ENCODE data around the gene FBXO36.
"Not testable (repeated sequence)": the region's sequence is repeated elsewhere in the genome, so short reads cannot be mapped to it uniquely, and the experiment has no call there.

The FBXO36 gene

DNA sequence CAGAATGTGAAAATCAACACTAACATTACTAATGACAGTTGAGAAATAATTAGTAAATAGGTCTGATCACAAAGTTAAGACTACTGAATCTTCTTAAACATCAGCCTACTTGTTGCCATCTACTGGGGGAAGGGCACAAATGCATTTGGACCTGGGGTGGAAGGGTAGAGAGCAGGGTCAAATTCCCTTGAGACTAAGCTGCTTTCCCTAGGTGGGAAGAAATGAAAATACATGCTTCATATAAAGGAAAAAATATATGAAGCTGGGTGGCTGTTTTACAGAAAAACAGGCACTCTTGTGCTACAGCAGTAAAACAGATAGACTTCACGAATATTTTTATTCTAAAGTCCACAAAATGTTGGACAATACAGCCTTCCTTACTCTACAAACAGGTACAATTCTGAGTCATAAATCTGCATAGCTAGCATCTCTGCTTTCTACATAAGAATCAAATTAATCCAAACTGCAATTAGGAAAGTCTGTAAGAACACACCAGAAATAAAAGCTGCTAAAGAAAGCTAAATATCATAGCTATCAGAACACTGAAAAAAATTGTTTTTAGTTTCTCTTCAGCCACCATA is 11.4 kb upstream of the FBXO36 start:
- DNase-seq (ENCODE audit: low read depth): no peak

DNA sequence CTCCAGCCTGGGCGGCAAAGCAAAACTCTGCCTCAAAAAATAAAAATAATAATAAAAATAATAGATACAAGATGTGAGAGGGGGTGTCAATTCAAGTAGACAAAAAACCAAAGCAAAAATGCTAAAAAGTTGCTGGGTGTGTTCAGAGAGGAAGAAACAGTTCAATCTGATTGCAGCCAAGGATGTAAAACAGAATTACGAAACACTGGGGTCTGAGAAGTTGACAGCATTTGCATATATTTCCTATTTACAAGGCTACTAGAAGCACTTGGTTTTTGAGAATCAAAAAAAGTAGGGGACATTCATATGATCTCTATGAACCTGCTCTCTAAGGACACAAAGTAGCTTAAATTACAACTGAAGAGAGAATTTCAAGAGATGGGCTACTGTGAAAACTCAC is 8.1 kb upstream of the FBXO36 start:
- DNase-seq (ENCODE audit: low read depth): no peak

DNA sequence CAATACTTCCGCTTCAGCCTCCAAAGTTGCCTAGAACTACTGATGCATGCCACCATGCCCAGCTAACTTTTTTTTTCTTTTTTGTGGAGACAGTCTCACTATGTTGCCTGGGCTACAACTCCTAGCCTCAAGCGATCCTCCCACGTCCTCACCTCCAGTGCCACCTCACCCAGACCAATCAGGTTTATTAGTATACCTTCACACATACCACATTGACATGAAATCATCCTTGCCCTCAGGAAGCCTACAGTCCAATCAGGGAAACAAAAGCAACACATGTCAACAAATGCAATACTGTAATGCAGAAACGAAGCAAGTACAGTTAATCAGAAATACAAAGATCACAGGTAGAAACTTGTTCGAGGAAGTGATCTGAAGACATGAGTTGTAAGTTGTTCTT is 4.5 kb upstream of the FBXO36 start:
- DNase-seq (ENCODE audit: low read depth): no peak

DNA sequence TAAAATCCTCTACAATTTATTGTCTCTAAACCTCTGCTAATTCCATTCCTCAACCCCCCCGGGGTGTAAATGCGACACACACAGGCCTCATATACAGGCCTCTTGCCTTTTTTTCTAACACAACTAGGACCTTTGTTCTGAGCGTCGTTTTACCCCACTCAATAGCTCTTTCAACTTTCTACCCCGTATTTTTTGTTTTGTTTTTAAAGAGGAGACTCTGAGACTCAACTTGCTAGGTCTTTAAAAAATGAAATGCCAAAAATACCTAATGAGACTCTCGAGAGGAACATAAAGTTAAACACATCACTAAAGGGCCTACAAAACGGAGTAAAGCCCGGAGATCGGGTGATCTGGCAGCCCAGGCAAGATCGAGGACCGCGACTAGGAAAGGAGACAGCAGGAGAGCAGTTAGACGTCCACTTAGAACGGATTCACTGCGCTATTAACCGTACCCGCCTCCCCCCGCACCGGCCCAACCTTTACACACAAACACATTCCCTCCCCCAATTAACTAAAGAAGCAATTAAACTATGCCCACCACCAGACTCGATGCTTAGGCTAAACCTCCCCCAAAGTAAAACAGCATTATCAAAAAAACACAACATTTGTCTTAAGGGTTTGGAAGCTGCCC is 2.2 kb upstream of the FBXO36 start:
- no peak for DNase-seq (ENCODE audit: low read depth)

DNA sequence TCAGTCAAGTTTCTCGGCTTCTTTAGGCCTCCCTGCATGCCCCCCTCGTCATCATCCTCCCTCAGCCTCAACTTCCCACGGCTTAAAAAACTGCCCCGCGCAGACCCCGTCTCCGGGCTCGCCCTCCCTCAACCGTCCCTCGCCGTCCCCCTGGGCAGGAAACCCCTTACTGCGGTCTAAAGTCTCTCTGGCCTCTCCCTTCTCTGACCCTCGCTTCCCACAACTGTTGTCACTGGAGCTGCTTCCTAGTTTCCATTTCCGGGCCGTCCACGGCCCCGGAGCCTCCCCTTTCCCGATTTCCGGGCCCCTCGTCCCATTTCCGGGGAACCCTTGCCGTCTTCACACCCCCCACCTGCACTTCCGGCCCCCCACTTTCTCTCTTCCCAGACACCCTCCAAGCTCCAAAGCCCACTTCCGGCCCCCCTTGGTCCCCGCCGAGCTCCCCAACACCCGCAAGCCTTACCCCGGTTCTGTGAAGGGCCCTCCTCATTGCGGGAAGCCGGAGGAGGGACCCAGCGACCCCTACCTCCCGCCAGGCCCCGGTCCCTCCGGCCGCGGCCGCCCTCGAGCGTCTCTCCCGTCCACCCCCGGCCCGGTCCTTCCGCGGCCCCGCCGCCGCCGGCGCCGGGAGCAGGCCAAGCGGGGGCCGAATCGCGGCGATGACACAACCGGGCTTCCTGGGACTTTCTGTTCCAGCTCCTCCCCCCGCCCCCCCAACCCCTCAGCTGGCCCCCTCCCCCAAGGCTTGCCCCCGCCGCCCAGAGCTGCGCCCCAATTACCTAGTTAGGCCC is 1.0 kb upstream of the FBXO36 start:
- peak; percentile 39 for DNase-seq (ENCODE audit: low read depth)

DNA sequence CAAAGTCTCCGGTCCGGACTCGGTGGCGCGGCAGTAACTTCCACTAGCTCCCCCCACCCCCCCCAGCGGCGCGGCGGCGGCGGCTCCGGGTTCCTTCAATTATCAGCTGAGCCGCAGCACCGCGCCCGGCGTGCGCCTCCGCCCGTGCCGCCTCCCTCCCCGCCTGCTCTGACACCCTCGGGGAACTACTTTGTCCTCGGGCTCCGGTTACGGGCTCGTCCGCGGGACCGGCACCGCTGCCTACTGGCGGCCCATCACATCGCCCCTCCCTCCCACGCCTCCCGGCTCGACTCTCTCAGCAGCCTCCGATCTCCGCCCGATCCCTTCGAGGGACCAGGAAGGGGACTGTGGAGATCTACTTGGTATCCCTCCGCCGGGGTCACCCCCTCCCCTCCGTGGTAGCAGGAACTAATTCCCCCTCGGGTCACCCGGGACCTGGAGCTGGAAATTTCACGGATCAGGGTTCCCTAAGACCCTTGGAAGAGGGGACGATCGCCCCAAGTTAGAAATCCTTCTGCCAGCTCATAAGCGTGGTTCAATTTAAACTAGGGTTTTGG is 333 bp upstream of the FBXO36 start, which contains the start of gene TRIP12:
Gene TRIP12 (minus strand): TSS at position 118 of the 557 bp plus-strand sequence. CDS start 41,930 bp downstream, outside the sequence.
- DNase-seq (ENCODE audit: low read depth): peak; percentile 78

DNA sequence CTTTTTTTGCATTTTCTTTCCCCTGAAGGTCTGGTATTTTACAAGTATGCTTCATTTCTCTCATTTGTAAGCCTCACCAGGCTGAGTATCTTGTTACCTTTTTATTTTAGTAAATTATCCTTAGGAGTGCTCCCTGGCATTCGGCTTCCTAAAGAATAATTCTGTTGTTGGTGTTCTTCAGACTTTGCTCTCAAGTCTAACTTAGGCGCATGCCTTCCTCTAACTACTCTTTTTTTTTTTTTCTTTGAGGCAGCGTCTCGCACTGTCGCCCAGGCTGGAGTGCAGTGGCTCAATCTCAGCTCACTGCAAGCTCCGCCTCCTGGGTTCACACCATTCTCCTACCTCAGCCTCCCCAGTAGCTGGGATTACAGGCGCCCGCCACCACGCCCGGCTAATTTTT is 2.2 kb downstream of the FBXO36 start:
- DNase-seq (ENCODE audit: low read depth): not testable (repeated sequence)

DNA sequence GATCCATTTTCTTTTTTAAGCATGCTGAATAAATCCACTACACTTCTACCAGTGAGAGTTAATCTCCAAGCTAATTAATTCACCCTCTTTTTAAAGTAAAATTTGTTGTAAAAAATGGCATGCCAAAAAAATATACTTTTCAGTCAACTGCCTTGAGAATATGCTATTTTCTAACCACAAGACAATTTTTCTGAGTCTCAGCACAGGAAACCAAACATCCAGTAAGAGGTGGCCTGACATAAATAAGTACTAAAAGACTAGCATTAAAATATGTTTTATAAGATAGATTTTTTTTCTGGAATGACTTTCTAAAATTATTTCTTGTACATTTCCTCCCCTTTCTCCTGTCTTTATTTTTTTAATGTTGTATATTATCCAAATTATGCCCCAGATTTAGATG is 2.9 kb downstream of the FBXO36 start:
- no peak for DNase-seq (ENCODE audit: low read depth)

DNA sequence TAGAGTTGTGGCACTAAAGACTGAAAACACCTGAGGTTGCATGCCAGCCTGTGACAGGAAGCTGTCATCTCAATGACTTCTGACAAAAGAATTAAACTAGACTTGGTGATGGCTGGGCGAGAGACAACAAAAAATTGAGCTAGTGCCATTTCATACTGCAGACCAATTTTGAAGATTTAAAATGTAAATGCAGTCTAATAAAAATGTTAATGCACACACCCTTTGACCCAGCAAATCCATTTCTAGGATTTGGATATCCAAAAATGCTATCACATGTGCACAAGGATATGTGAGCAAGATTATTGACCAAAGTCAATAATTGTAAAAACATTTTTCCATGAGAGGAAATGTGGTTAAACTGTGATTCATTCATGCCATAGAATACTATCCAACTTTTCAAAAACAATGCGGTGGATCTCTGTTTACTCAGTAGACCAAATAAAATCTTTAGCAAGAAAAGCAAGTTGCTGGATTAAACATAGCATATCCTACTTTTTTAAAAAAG is 5.6 kb downstream of the FBXO36 start:
- DNase-seq (ENCODE audit: low read depth): no peak

DNA sequence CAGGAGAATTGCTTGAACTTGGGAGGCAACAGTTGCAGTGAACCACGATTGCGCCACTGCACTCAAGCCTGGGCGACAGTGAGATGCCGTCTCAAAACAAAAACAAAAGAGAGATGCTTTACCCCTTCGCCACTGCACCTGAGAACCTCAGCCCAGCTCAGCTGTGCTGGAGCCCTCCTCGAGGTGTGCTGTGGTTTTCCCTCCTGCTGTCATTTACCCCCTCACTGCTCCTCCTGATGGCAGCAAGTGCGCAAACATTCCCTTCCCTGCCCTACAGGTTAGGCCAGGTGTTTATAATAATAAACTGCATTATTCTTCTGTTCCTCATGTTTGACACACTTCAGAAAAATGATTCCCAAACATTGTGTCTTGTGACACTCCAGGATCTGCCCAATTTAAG is 8.4 kb downstream of the FBXO36 start:
- DNase-seq (ENCODE audit: low read depth): no peak

DNA sequence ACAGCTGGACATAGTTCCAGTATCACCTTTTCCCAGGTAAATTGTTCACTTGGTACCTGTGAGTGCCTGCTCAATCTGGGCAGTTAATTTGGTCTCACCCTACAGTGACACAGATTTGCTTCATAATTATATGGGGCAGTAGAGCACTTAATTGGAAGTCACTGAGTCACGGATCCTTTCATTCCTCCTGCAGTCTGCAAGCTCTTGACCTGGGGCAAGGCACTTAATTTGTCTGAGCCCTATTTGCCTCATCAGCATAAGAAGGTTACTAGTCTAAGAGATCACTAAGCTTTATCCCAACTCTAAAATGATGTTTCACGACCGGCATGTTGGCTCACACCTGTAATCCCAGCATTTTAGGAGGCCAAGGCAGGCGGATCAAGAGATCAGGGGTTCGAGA is 8.9 kb downstream of the FBXO36 start:
- no peak for DNase-seq (ENCODE audit: low read depth)

DNA sequence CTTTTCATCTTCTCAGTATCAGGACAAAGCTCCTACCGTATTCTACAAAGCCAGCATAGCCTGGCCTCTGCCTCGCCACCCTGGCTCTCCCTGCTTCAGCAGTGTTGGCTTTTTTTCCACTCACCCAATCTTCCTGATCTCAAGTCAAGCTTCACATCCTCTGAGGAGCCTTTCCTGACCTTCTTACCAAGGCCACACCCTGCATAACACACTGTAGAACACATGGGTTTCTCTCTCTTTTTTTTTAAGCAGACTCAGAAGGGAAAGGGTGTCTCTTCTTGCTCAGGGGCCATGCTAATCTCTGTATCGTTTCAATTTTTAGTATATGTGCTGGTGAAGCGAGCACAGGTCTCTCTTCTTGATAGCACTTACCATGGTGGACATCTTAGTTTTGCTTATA is 15.2 kb downstream of the FBXO36 start:
- no peak for DNase-seq (ENCODE audit: low read depth)

DNA sequence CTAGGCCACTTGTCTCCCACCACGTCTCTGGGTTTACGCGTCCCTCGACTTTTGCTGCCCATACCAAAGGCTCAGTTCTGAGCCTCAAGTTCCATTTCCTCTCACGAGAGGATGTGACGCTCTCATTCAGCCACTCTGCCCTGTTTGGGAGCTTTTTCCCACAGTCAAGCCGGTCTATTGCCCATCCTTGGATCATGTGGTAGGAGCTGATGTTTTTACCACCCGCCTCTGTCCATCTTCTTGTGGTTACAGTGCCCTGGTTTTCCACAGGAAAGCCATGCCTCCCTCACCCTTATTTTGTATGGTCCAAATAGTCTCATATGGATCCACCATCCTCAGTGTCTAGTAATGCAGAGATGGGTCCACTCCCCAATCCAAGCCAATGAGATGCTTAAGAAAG is 20.4 kb downstream of the FBXO36 start:
- no peak for DNase-seq (ENCODE audit: low read depth)

DNA sequence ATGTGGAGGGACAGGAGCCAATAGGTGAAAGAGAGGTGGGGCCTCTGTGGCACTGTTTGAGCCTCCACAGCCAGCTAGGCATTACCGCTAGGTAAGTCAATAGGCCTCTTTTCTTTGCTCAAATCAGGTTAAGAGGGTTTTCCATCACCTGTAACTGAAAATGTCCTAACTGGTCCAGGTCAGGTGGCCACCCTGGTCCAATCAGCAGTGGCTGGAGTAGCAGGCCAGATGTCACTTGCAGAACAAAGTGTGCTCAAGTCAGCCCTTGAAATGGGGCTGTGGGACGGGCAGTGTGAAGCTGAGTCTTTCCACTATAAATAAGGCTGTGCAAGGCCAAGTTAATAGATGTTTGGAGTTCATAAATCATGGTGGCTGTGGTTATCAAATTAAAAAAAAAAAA is 20.9 kb downstream of the FBXO36 start:
- no peak for DNase-seq (ENCODE audit: low read depth)

DNA sequence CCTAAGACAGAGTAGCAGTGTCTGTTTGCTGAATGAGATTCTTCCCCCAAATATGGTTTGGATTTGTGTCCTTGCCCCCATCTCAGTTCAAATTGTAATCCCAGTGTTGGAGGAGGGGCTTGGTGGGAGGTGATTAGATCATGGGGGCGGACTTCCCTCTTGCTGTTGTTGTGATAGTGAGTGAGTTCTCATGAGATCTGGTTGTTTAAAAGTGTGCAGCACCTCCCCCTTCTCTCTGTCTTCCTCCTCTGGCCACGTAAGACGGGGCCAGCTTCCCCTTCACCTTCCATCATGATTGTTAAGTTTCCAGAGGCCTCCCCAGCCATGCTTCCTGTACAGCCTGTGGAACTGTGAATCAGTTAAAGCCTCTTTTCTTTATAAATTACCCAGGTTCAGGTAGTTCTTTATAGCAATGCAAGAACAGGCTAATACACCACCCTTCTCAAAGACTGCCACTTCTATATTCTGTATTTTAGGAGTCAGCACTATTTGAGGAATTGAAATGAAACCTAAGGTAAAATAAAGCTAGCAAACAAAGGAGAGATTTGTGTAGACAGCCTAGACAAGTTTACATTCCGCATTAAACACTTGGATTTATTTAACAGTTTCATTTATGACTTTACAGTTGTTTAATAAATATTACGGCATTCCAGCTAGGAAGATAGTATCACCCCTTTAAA is 21.6 kb downstream of the FBXO36 start:
- no peak for DNase-seq (ENCODE audit: low read depth)

DNA sequence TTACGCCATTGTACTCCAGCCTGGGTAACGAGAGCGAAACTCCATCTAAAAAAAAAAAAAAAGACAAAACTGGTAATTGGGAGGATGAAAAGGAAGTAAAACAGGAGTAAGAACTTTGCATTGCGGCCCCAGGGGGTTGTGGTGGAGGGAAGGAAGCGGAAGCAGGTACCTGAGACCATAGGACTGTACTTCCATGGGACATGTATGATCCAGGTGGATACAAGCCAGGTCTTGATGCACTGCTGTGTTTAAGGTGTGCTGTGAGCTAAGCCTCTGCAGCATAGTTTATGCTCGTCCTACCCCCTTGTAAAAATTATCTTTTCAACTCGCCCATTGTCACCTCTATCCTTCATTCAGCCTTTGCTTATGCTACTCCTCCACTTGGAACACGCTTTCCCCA is 23.7 kb downstream of the FBXO36 start:
- DNase-seq (ENCODE audit: low read depth): no peak

DNA sequence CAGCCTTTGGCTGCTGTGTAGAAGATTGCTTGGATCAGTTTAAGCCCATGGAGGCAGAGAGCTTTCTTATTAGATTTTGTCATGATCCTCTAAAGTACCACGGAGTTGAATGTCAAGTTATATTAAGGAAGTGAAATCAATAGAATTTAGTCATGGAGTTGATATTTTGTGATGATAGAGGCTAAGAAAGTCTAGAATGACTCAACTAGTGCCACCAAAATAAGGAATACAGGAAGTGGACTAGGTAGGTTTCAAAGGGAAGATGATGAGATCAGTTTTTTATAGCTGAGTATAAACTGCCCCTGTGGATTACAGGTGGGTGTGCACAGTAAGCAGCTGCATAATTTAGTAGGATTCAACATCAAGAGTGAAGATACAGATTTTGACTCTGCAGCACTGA is 25.2 kb downstream of the FBXO36 start:
- no peak for DNase-seq (ENCODE audit: low read depth)

DNA sequence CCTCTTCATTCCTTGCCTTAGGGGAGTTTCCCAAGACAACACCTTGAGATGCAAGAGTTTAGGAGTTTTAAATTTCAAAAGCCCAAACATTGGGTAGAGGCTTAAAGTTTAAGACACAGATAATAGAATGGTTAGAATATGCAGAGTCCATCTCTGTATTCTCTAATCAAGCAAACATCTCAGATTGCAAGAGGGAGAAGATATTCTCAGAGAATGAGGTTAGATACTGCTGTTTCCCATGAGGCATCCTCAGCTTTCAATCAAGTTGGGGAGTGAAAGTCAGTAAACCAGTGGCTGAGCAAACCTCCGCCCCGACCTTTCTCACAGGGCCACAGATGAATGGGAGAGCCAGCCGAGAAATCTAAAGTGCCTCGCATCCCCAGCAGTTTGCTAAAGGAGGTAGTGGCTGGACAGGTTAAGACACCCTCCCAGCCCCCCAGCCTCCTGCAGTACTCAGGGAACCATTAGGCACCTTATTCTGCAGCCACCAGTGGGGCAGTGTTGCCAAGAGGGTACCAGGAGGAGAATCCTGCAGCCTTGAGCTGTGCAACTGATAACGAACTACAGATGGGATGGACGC is 30.0 kb downstream of the FBXO36 start:
- no peak for DNase-seq (ENCODE audit: low read depth)

DNA sequence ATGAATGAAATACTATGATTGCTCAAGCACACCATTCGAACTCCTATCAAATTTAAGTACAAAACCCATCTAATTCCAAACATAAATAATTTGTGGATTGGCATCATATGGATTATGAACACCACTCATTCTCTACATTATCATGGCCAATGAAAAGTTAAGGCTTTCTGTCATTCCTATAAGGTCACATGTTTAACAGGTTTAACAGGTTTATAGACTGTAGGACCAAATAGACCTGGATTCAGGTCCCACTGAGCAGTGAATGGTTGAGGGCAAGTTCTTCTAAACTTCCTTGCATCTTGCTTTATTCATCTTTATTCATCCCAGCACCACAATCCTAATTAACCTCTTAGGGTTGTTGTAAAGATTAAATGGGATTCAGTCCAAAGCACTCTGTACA is 33.4 kb downstream of the FBXO36 start:
- no peak for DNase-seq (ENCODE audit: low read depth)

DNA sequence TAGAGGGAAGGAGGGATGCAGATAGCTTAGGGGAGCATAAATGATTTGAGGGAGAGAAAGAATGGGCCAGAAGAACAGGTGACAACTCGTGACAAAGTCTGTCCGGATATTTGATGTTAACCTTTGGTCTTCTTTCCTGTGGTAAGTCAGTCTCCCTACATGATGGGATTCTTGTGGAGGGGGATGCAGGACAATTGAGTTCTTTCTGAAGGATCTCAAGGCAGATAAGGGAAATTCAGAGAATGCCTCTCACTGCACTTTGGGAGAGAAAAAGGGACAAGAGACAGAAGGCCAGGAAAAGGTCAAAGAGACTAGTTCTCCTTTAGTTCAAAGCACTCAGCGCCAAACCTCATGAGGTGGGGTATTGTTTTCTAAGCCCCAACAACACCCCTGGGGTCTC is 34.2 kb downstream of the FBXO36 start:
- DNase-seq (ENCODE audit: low read depth): no peak

DNA sequence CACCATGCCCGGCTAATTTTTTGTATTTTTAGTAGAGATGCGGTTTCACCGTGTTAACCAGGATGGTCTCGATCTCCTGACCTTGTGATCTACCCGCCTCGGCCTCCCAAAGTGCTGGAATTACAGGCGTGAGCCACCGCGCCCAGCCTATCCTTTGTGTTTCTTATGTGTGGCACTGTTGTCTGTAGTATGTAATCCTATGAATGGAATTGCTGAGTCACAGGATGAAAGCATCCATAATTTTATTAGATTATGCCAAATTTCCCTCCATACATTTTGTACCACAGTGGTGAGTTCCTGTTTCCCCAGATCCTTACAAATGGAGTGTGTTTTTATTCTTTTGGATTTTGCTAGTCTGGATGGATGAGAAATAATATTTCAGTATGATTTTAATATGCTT is 41.3 kb downstream of the FBXO36 start:
- not testable (repeated sequence) for DNase-seq (ENCODE audit: low read depth)

DNA sequence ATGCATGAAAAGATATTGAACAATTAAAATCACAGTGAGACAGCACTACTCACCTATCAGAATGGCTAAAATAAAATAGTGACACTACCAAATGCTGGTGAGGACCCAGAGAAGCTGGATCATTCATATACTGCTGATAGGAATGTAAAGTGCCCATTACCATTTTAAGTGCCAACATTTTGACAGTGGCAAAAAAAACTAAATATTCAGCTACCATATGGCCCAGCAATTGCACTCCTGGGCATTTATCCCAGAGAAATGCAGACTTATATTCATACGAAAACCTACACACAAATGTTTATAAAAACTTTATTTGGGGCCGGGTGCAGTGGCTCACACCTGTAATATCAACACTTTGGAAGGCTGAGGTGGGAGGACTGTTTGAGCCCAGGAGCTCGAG is 47.6 kb downstream of the FBXO36 start:
- no peak for DNase-seq (ENCODE audit: low read depth)
